Hepatocyte (in vitro differentiated cells): ENCODE results near the gene NVL. TPM values are rescaled to one million over a fixed set of nuclear protein-coding genes. Genes with fewer than 3 reads are reported as not detected.

Source experiments
- DNase-seq: peaks from one replicate; pipeline ENCODE4 v3.0.0-alpha.2; 2016; ENCODE audit warnings: low spot score
- H2AFZ ChIP-seq: fragments of 200-600 bp; sonication (generic); 2 replicates; pipeline ENCODE4 v1.6.0; 2016; ENCODE audit warnings: antibody characterized with exemption, mild to moderate bottlenecking
- H3K27ac ChIP-seq: fragments of 200-600 bp; sonication (generic); 2 replicates; pipeline ENCODE4 v1.5.1; 2016; ENCODE audit warnings: mild to moderate bottlenecking
- H3K27me3 ChIP-seq: fragments of 200-600 bp; sonication (generic); 2 replicates; pipeline ENCODE4 v1.6.1; 2016
- H3K36me3 ChIP-seq: fragments of 200-600 bp; sonication (generic); replicated peaks from 2 replicates; pipeline ENCODE4 v1.5.1; 2016; ENCODE audit warnings: low read depth; ENCODE audit not compliant: insufficient read depth
- H3K4me1 ChIP-seq: fragments of 200-600 bp; sonication (generic); 2 replicates; pipeline ENCODE4 v1.5.1; 2016; ENCODE audit warnings: mild to moderate bottlenecking, moderate library complexity; ENCODE audit not compliant: insufficient read depth
- H3K4me2 ChIP-seq: fragments of 200-600 bp; sonication (generic); 2 replicates; pipeline ENCODE4 v1.6.0; 2016
- H3K4me3 ChIP-seq: fragments of 200-600 bp; sonication (generic); 2 replicates; pipeline ENCODE4 v1.5.1; 2016; ENCODE audit warnings: mild to moderate bottlenecking
- H3K79me2 ChIP-seq: fragments of 200-600 bp; sonication (generic); 2 replicates; pipeline ENCODE4 v1.6.0; 2017; ENCODE audit warnings: mild to moderate bottlenecking
- H3K9me2 ChIP-seq: fragments of 200-600 bp; sonication (generic); replicated peaks from 2 replicates; pipeline ENCODE4 v1.6.0; 2017; ENCODE audit warnings: mild to moderate bottlenecking; ENCODE audit not compliant: insufficient read depth
- H3K9me3 ChIP-seq: fragments of 200-600 bp; sonication (generic); 2 replicates; pipeline ENCODE4 v1.5.1; 2016; ENCODE audit warnings: low read depth, mild to moderate bottlenecking
- H4K20me1 ChIP-seq: fragments of 200-600 bp; sonication (generic); 2 replicates; pipeline ENCODE4 v1.6.0; 2016; ENCODE audit warnings: mild to moderate bottlenecking; ENCODE audit not compliant: insufficient read depth, poor library complexity, severe bottlenecking
- CTCF ChIP-seq: fragments of 200-600 bp; sonication (generic); IDR thresholded peaks from 2 replicates; pipeline ENCODE4 v1.5.1; 2016; ENCODE audit warnings: antibody characterized with exemption, mild to moderate bottlenecking; ENCODE audit not compliant: poor library complexity
- EZH2 ChIP-seq: fragments of 200-600 bp; sonication (generic); IDR thresholded peaks from 2 replicates; pipeline ENCODE4 v1.6.1; 2016; ENCODE audit warnings: antibody characterized with exemption, mild to moderate bottlenecking, borderline replicate concordance
- EZH2phosphoT487 ChIP-seq: fragments of 200-600 bp; sonication (generic); IDR thresholded peaks from one replicate; pipeline ENCODE4 v1.6.1; 2018; ENCODE audit warnings: antibody characterized with exemption, mild to moderate bottlenecking, low read depth, moderate library complexity; ENCODE audit not compliant: unreplicated experiment, severe bottlenecking
- WGBS: methylation state at CpG from one replicate; pipeline ENCODE4 v1.1.6; 2016; ENCODE audit warnings: low lambda C conversion rate; ENCODE audit errors: missing lambda C conversion rate; 5-methylcytosine and 5-hydroxymethylcytosine counted together
- polyA plus RNA-seq: library from polyadenylated mRNA; unstranded; fragments of >200 nt; fragmentation: Nextera tagmentation; extraction: Ambion mirVana; gene quantifications from 2 replicates; pipeline ENCODE4 v1.2.1, GENCODE V29; 2016
- total RNA-seq: library from RNA; depleted of rRNA; stranded (reverse); fragments of >200 nt; gene quantifications from 2 replicates; pipeline ENCODE4 v1.2.3, GENCODE V29; 2014

NVL gene
- total and polyA plus RNA-seq, 2 experiments from 2014 or later = 15.9 to 34.7 TPM

DNA sequence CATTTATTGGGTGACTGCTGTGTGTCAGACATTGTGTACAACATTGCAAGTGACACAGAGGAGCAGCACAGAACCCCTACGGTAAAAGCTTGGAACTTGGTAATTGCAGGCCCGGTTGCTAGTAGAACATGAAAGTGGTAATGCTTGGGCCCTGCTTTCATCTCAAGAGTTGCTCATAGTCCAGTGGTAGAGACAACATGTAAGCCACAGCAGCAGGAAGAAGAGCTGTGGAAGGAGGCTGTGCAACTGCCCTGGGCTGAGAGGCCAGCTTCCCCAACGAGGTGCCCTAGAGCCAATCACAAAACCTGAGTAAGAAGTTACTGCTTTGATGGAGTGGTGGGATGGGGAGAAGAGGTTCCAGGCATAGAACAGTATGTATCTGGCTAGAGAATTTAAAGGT is 45.1 kb upstream of the NVL start:
- no peak overlapping the region for H3K27ac ChIP-seq
- H4K20me1 ChIP-seq = no peaks in the 10 kb centered on the region
- no peaks in the 10 kb centered on the region for H3K4me1 ChIP-seq
- no peak overlapping the region for H2AFZ ChIP-seq
- H3K4me3 ChIP-seq = no peak overlapping the region
- peaks cover 11% of the 10 kb centered on the region for H3K79me2 ChIP-seq
- peaks cover 7% of the 10 kb centered on the region for H3K36me3 ChIP-seq
- WGBS = 76% methylated on average over 3 of the region's 3 CpGs
- TF ChIP-seq CTCF = no peak
- H3K4me2 ChIP-seq = no peak overlapping the region
- H3K9me3 ChIP-seq = no peaks in the 10 kb centered on the region
- DNase-seq = no peak
- H3K27me3 ChIP-seq = no peaks in the 10 kb centered on the region
- no peaks in the 10 kb centered on the region for H3K9me2 ChIP-seq

GRCh38 chr1:224373008-224373590 is 43.1 kb upstream of the NVL start:
- H3K4me3 ChIP-seq = no peak overlapping the region
- no peak overlapping the region for H3K27ac ChIP-seq
- H3K4me2 ChIP-seq = no peak overlapping the region
- H3K9me2 ChIP-seq = no peaks in the 10 kb centered on the region
- peaks cover 4% of the 10 kb centered on the region for H3K36me3 ChIP-seq
- no peaks in the 10 kb centered on the region for H3K4me1 ChIP-seq
- 91% methylated on average over 5 of the region's 5 CpGs for WGBS
- no peaks in the 10 kb centered on the region for H4K20me1 ChIP-seq
- H3K27me3 ChIP-seq = no peaks in the 10 kb centered on the region
- no peak overlapping the region for H2AFZ ChIP-seq
- no peak for TF ChIP-seq CTCF
- no peak for TF ChIP-seq EZH2
- TF ChIP-seq EZH2phosphoT487 = no peak
- H3K79me2 ChIP-seq = peaks cover 16% of the 10 kb centered on the region
- no peaks in the 10 kb centered on the region for H3K9me3 ChIP-seq
- DNase-seq = no peak

GRCh38 chr1:224368409-224368808 is 38.4 kb upstream of the NVL start:
- H3K4me1 ChIP-seq = no peaks in the 10 kb centered on the region
- no peak overlapping the region for H2AFZ ChIP-seq
- no peak overlapping the region for H3K4me3 ChIP-seq
- H3K4me2 ChIP-seq = no peak overlapping the region
- H3K79me2 ChIP-seq = peaks cover 46% of the 10 kb centered on the region
- no peak for TF ChIP-seq EZH2phosphoT487
- TF ChIP-seq CTCF = no peak
- TF ChIP-seq EZH2 = no peak
- H3K36me3 ChIP-seq = peaks cover 6% of the 10 kb centered on the region
- H4K20me1 ChIP-seq = no peaks in the 10 kb centered on the region
- H3K9me2 ChIP-seq = no peaks in the 10 kb centered on the region
- H3K27me3 ChIP-seq = no peaks in the 10 kb centered on the region
- H3K9me3 ChIP-seq = no peaks in the 10 kb centered on the region
- no peak for DNase-seq
- WGBS = 93% methylated on average over 5 of the region's 5 CpGs
- H3K27ac ChIP-seq = no peak overlapping the region

DNA sequence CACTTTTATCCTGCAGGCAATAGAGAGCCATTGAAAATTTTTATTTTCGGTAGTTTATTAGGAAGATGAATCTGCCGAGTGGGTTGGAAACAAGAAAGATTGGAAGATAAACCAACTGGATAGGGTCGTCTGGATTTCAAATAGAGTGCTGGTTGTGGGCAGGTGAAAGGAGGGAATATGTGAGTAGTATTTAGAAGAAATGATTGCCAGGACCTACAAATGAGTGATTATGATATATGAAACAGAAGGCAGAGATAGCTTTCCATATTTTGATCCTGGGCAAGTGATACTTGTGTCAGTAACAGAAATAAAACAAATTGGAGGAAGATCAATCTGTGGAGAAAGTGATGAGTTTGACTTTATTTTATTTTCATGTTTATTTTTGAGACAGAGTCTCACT is 29.2 kb upstream of the NVL start:
- Histone ChIP-seq H3K4me1 (peaks cover 10% of the 10 kb centered on the region), H3K36me3 (no peaks in the 10 kb centered on the region), H3K4me3 (no peak overlapping the region), H3K9me3 (no peaks in the 10 kb centered on the region), H3K27ac (no peak overlapping the region), H3K79me2 (peaks cover 70% of the 10 kb centered on the region), H4K20me1 (peaks cover 6% of the 10 kb centered on the region), H3K27me3 (no peaks in the 10 kb centered on the region), H3K4me2 (peak overlapping the region; percentile 90), H3K9me2 (no peaks in the 10 kb centered on the region), H2AFZ (no peak overlapping the region)
- TF ChIP-seq CTCF = no peak
- TF ChIP-seq EZH2 = no peak
- TF ChIP-seq EZH2phosphoT487 = no peak
- WGBS = 86% methylated on average over 3 of the region's 3 CpGs
- no peak for DNase-seq
